ENCODE measurements around the gene ALK.

The ALK gene

GRCh38 chr2:29613792-29614266 lies 307.6 kb downstream of the ALK start:
- H3K4me3 ChIP-seq (ENCODE audit: low read depth, low read length) = no peak overlapping the region
- peaks cover 2% of the 10 kb centered on the region for H3K4me1 ChIP-seq (ENCODE audit: control insufficient read depth, insufficient read depth, low read length)
- H3K36me3 ChIP-seq (ENCODE audit: control insufficient read depth, insufficient read depth, low read length) = no peaks in the 10 kb centered on the region
- no peaks in the 10 kb centered on the region for H3K27me3 ChIP-seq (ENCODE audit: control insufficient read depth, insufficient read depth, low read length)
- H3K9me3 ChIP-seq (ENCODE audit: control insufficient read depth, insufficient read depth, low read length) = no peaks in the 10 kb centered on the region
- no peak overlapping the region for H3K9ac ChIP-seq (ENCODE audit: low read depth, low read length)

- Histone ChIP-seq H3K4me3 (ENCODE audit: low read depth, low read length) (no peak overlapping the region), H3K36me3 (ENCODE audit: control insufficient read depth, insufficient read depth, low read length) (no peaks in the 10 kb centered on the region), H3K9ac (ENCODE audit: low read depth, low read length) (no peak overlapping the region), H3K9me3 (ENCODE audit: control insufficient read depth, insufficient read depth, low read length) (no peaks in the 10 kb centered on the region), H3K27me3 (ENCODE audit: control insufficient read depth, insufficient read depth, low read length) (no peaks in the 10 kb centered on the region), H3K4me1 (ENCODE audit: control insufficient read depth, insufficient read depth, low read length) (peaks cover 2% of the 10 kb centered on the region)
These were observed 308.3 kb downstream of the ALK start for GRCh38 chr2:29613067-29613466.

- no peaks in the 10 kb centered on the region for H3K36me3 ChIP-seq (ENCODE audit: control insufficient read depth, insufficient read depth, low read length)
- no peak overlapping the region for H3K9ac ChIP-seq (ENCODE audit: low read depth, low read length)
- peaks cover 2% of the 10 kb centered on the region for H3K4me1 ChIP-seq (ENCODE audit: control insufficient read depth, insufficient read depth, low read length)
- H3K9me3 ChIP-seq (ENCODE audit: control insufficient read depth, insufficient read depth, low read length) = no peaks in the 10 kb centered on the region
- H3K27me3 ChIP-seq (ENCODE audit: control insufficient read depth, insufficient read depth, low read length) = no peaks in the 10 kb centered on the region
- H3K4me3 ChIP-seq (ENCODE audit: low read depth, low read length) = no peak overlapping the region
These were observed 308.8 kb downstream of the ALK start for GRCh38 chr2:29612568-29612967.

GRCh38 chr2:29611850-29612249 lies 309.5 kb downstream of the ALK start:
- Histone ChIP-seq H3K4me3 (ENCODE audit: low read depth, low read length) (no peak overlapping the region), H3K9me3 (ENCODE audit: control insufficient read depth, insufficient read depth, low read length) (no peaks in the 10 kb centered on the region), H3K9ac (ENCODE audit: low read depth, low read length) (no peak overlapping the region), H3K27me3 (ENCODE audit: control insufficient read depth, insufficient read depth, low read length) (no peaks in the 10 kb centered on the region), H3K36me3 (ENCODE audit: control insufficient read depth, insufficient read depth, low read length) (no peaks in the 10 kb centered on the region), H3K4me1 (ENCODE audit: control insufficient read depth, insufficient read depth, low read length) (peaks cover 2% of the 10 kb centered on the region)

- no peak overlapping the region for H3K4me3 ChIP-seq (ENCODE audit: low read depth, low read length)
- no peaks in the 10 kb centered on the region for H3K36me3 ChIP-seq (ENCODE audit: control insufficient read depth, insufficient read depth, low read length)
- H3K9ac ChIP-seq (ENCODE audit: low read depth, low read length) = no peak overlapping the region
- no peaks in the 10 kb centered on the region for H3K9me3 ChIP-seq (ENCODE audit: control insufficient read depth, insufficient read depth, low read length)
- H3K27me3 ChIP-seq (ENCODE audit: control insufficient read depth, insufficient read depth, low read length) = no peaks in the 10 kb centered on the region
- H3K4me1 ChIP-seq (ENCODE audit: control insufficient read depth, insufficient read depth, low read length) = peaks cover 2% of the 10 kb centered on the region
These were observed 310.1 kb downstream of the ALK start for GRCh38 chr2:29611261-29611660.

GRCh38 chr2:29610569-29610968 lies 310.8 kb downstream of the ALK start:
- Histone ChIP-seq H3K4me1 (ENCODE audit: control insufficient read depth, insufficient read depth, low read length) (peaks cover 2% of the 10 kb centered on the region), H3K9me3 (ENCODE audit: control insufficient read depth, insufficient read depth, low read length) (no peaks in the 10 kb centered on the region), H3K4me3 (ENCODE audit: low read depth, low read length) (no peak overlapping the region), H3K27me3 (ENCODE audit: control insufficient read depth, insufficient read depth, low read length) (no peaks in the 10 kb centered on the region), H3K36me3 (ENCODE audit: control insufficient read depth, insufficient read depth, low read length) (no peaks in the 10 kb centered on the region), H3K9ac (ENCODE audit: low read depth, low read length) (no peak overlapping the region)

GRCh38 chr2:29607038-29607420 lies 314.4 kb downstream of the ALK start:
- H3K9me3 ChIP-seq (ENCODE audit: control insufficient read depth, insufficient read depth, low read length) = no peaks in the 10 kb centered on the region
- H3K36me3 ChIP-seq (ENCODE audit: control insufficient read depth, insufficient read depth, low read length) = no peaks in the 10 kb centered on the region
- H3K9ac ChIP-seq (ENCODE audit: low read depth, low read length) = no peak overlapping the region
- no peaks in the 10 kb centered on the region for H3K27me3 ChIP-seq (ENCODE audit: control insufficient read depth, insufficient read depth, low read length)
- H3K4me1 ChIP-seq (ENCODE audit: control insufficient read depth, insufficient read depth, low read length) = peaks cover 19% of the 10 kb centered on the region
- H3K4me3 ChIP-seq (ENCODE audit: low read depth, low read length) = no peak overlapping the region

GRCh38 chr2:29606104-29607037 lies 315.0 kb downstream of the ALK start:
- Histone ChIP-seq H3K4me3 (ENCODE audit: low read depth, low read length) (no peak overlapping the region), H3K27me3 (ENCODE audit: control insufficient read depth, insufficient read depth, low read length) (no peaks in the 10 kb centered on the region), H3K4me1 (ENCODE audit: control insufficient read depth, insufficient read depth, low read length) (peaks cover 19% of the 10 kb centered on the region), H3K9ac (ENCODE audit: low read depth, low read length) (no peak overlapping the region), H3K9me3 (ENCODE audit: control insufficient read depth, insufficient read depth, low read length) (no peaks in the 10 kb centered on the region), H3K36me3 (ENCODE audit: control insufficient read depth, insufficient read depth, low read length) (no peaks in the 10 kb centered on the region)

GRCh38 chr2:29603341-29603740 lies 318.0 kb downstream of the ALK start:
- Histone ChIP-seq H3K27me3 (ENCODE audit: control insufficient read depth, insufficient read depth, low read length) (no peaks in the 10 kb centered on the region), H3K9me3 (ENCODE audit: control insufficient read depth, insufficient read depth, low read length) (no peaks in the 10 kb centered on the region), H3K36me3 (ENCODE audit: control insufficient read depth, insufficient read depth, low read length) (no peaks in the 10 kb centered on the region), H3K9ac (ENCODE audit: low read depth, low read length) (no peak overlapping the region), H3K4me1 (ENCODE audit: control insufficient read depth, insufficient read depth, low read length) (peaks cover 19% of the 10 kb centered on the region), H3K4me3 (ENCODE audit: low read depth, low read length) (no peak overlapping the region)

GRCh38 chr2:29601872-29602271 lies 319.5 kb downstream of the ALK start:
- Histone ChIP-seq H3K36me3 (ENCODE audit: control insufficient read depth, insufficient read depth, low read length) (no peaks in the 10 kb centered on the region), H3K27me3 (ENCODE audit: control insufficient read depth, insufficient read depth, low read length) (no peaks in the 10 kb centered on the region), H3K4me1 (ENCODE audit: control insufficient read depth, insufficient read depth, low read length) (peaks cover 19% of the 10 kb centered on the region), H3K9ac (ENCODE audit: low read depth, low read length) (no peak overlapping the region), H3K9me3 (ENCODE audit: control insufficient read depth, insufficient read depth, low read length) (no peaks in the 10 kb centered on the region), H3K4me3 (ENCODE audit: low read depth, low read length) (no peak overlapping the region)

GRCh38 chr2:29601321-29601720 lies 320.1 kb downstream of the ALK start:
- no peak overlapping the region for H3K9ac ChIP-seq (ENCODE audit: low read depth, low read length)
- H3K9me3 ChIP-seq (ENCODE audit: control insufficient read depth, insufficient read depth, low read length) = no peaks in the 10 kb centered on the region
- no peaks in the 10 kb centered on the region for H3K27me3 ChIP-seq (ENCODE audit: control insufficient read depth, insufficient read depth, low read length)
- H3K36me3 ChIP-seq (ENCODE audit: control insufficient read depth, insufficient read depth, low read length) = no peaks in the 10 kb centered on the region
- peaks cover 19% of the 10 kb centered on the region for H3K4me1 ChIP-seq (ENCODE audit: control insufficient read depth, insufficient read depth, low read length)
- H3K4me3 ChIP-seq (ENCODE audit: low read depth, low read length) = no peak overlapping the region

GRCh38 chr2:29599946-29600345 lies 321.4 kb downstream of the ALK start:
- no peaks in the 10 kb centered on the region for H3K9me3 ChIP-seq (ENCODE audit: control insufficient read depth, insufficient read depth, low read length)
- H3K36me3 ChIP-seq (ENCODE audit: control insufficient read depth, insufficient read depth, low read length) = no peaks in the 10 kb centered on the region
- no peaks in the 10 kb centered on the region for H3K27me3 ChIP-seq (ENCODE audit: control insufficient read depth, insufficient read depth, low read length)
- no peak overlapping the region for H3K9ac ChIP-seq (ENCODE audit: low read depth, low read length)
- H3K4me3 ChIP-seq (ENCODE audit: low read depth, low read length) = no peak overlapping the region
- peaks cover 19% of the 10 kb centered on the region for H3K4me1 ChIP-seq (ENCODE audit: control insufficient read depth, insufficient read depth, low read length)

Measured in iPS-15b (cell line).